GM12875 (cell line): Measurements from ENCODE around the gene UBE2G2.

Experiments
- H3K4me3 ChIP-seq: one replicate; pipeline ENCODE4 v1.5.1; 2011; ENCODE audit warnings: low read depth, low read length, control low read depth
- TF ChIP-seq, protein P1 (sequence below): IDR thresholded peaks from 2 replicates; pipeline ENCODE4 v1.5.1; 2011; ENCODE audit warnings: low read depth, mild to moderate bottlenecking, control low read depth, inconsistent platforms, low read length, moderate library complexity, borderline replicate concordance; ENCODE audit not compliant: insufficient read depth

The UBE2G2 gene

DNA sequence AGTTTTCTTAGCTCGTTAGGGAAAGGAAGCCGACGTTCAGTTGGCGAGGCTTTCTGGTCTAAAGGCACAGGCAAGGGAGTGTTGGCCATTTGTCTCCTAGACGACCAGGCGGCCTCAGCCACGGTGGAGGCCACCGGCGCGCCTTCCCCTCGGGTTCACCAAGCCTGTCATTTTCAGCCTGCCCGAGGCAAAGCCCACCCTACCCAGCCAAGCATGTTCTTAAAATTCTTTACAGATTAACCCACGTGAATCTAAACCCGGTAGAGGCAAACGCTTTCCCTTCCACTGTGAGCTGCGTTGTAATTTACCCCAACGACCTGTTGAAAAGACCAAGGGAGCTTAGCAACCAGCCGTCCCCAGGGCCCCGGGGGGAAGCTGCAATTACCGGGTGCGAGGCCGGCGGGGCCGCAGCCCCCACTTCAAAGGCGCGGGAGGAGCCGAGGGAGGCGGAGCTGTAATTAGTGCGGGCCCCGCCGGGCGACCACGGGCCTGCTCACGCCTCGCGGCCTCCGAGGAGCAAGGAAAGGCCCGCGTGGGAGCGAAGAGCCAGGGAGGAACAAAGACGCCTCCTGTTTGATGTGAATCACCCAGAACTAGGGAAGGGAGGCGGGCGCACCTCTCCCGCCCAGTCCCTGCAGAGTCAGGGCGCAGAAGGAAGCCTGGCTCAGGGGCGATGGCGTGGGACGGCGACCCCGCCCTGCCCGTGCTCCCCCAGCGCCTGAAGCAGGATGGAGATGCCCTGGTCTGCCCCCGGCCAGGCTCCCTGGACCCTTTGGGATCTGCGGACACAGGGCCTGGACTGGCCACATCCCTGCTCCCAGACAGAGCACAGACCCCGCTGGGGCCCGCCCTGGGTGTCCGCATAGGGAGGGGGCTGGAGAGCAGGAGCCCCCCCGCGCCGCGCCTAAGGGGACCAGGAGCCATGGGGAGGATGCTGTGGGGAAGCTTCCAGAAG is 78.2 kb downstream of the UBE2G2 start:
- TF ChIP-seq, protein P1, sequence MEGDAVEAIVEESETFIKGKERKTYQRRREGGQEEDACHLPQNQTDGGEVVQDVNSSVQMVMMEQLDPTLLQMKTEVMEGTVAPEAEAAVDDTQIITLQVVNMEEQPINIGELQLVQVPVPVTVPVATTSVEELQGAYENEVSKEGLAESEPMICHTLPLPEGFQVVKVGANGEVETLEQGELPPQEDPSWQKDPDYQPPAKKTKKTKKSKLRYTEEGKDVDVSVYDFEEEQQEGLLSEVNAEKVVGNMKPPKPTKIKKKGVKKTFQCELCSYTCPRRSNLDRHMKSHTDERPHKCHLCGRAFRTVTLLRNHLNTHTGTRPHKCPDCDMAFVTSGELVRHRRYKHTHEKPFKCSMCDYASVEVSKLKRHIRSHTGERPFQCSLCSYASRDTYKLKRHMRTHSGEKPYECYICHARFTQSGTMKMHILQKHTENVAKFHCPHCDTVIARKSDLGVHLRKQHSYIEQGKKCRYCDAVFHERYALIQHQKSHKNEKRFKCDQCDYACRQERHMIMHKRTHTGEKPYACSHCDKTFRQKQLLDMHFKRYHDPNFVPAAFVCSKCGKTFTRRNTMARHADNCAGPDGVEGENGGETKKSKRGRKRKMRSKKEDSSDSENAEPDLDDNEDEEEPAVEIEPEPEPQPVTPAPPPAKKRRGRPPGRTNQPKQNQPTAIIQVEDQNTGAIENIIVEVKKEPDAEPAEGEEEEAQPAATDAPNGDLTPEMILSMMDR, result no peak
- no peak overlapping the region for H3K4me3 ChIP-seq

DNA sequence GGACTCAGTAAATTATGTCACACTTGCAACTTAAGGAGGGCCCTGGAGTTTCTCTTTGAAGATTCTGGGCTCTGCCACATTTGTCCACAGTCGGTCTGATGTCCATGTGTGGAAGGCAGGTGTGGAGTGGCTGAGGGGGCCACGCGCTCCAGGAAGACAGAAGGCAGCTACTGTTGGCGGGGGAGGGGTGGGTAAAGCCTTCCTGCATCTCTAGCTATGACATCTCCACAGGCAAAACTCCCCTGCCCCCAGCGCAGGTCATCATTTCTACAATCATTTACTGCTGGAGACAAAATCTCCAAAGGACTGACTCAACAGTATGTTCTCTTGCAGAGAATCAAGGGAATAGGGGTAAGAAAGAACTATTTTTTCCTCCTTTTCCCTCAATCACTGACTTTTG is 78.9 kb downstream of the UBE2G2 start:
- H3K4me3 ChIP-seq, result no peak overlapping the region
- TF ChIP-seq, protein P1, result no peak

DNA sequence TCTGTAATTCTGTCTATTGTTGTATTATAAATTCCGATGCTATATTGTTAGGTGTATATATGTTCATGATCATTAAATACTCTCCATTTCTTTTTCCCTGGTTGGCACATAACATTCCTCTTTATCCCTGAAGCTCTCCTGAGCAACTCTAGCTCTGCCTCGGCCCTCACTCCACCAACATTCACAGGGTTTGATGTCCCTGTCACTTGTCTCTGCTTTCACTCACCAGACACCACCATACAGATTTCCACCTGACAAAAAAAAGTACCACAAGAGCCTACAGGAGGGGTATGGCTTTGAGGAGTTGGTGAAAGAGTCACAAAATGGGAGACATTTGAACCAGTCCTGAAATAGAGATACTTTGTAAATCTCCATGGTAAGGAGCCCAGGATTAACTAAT is 81.5 kb downstream of the UBE2G2 start:
- TF ChIP-seq, protein P1, result no peak
- no peak overlapping the region for H3K4me3 ChIP-seq
